Stimulated activated CD8-positive, alpha-beta memory T cell treated with anti-CD3 and anti-CD28 coated beads, Interleukin-4, amount 100 ng/mL, for 4 hours (primary cell): ENCODE measurements around the gene ZNF280C.
"Not testable (repeated sequence)": the region's sequence is repeated elsewhere in the genome, so short reads cannot be mapped to it uniquely, and the experiment has no call there.

Source experiments
- DNase-seq, 2 donors: peaks; one replicate each; pipeline ENCODE4 v3.0.0-alpha.2; 2020; ENCODE audit warnings: low read depth in 2 of 2, low spot score in 1 of 2

Gene ZNF280C

GRCh38 chrX:130262231-130262630, 6.5 kb downstream of the ZNF280C start:
- no peak for DNase-seq

GRCh38 chrX:130261296-130261893, 7.3 kb downstream of the ZNF280C start:
- no peak for DNase-seq

GRCh38 chrX:130260316-130260715, 8.4 kb downstream of the ZNF280C start:
- DNase-seq = no peak

GRCh38 chrX:130253916-130254315, 14.8 kb downstream of the ZNF280C start:
- no peak for DNase-seq

GRCh38 chrX:130251671-130252070, 17.0 kb downstream of the ZNF280C start:
- no peak for DNase-seq

- no peak for DNase-seq
These were observed 20.7 kb downstream of the ZNF280C start for GRCh38 chrX:130247996-130248395.

GRCh38 chrX:130246084-130246483, 22.6 kb downstream of the ZNF280C start:
- DNase-seq = no peak

GRCh38 chrX:130245441-130245840, 23.3 kb downstream of the ZNF280C start:
- no peak for DNase-seq

- DNase-seq = not testable (repeated sequence)
These were observed 37.5 kb downstream of the ZNF280C start for GRCh38 chrX:130231184-130231583.

GRCh38 chrX:130228871-130229270, 39.8 kb downstream of the ZNF280C start:
- no peak for DNase-seq

- DNase-seq = no peak
These were observed 43.9 kb downstream of the ZNF280C start for GRCh38 chrX:130224810-130225209.

GRCh38 chrX:130216320-130216719, 52.4 kb downstream of the ZNF280C start:
- DNase-seq = no peak

- no peak for DNase-seq
These were observed 55.3 kb downstream of the ZNF280C start for GRCh38 chrX:130213376-130213775.

- DNase-seq = no peak
These were observed 56.3 kb downstream of the ZNF280C start for GRCh38 chrX:130212371-130212770.

- no peak for DNase-seq
These were observed 57.1 kb downstream of the ZNF280C start for GRCh38 chrX:130211415-130212186.

- DNase-seq = no peak
These were observed 64.1 kb downstream of the ZNF280C start for GRCh38 chrX:130204647-130205046.

- no peak for DNase-seq
These were observed 71.2 kb downstream of the ZNF280C start for GRCh38 chrX:130197464-130197863.

- no peak for DNase-seq
These were observed 72.2 kb downstream of the ZNF280C start for GRCh38 chrX:130196466-130196865.

GRCh38 chrX:130190801-130191200, 77.9 kb downstream of the ZNF280C start:
- DNase-seq = no peak

GRCh38 chrX:130186651-130187050, 82.0 kb downstream of the ZNF280C start:
- DNase-seq = no peak

- DNase-seq = no peak
These were observed 83.8 kb downstream of the ZNF280C start for GRCh38 chrX:130184857-130185256.

- DNase-seq = no peak
These were observed 84.5 kb downstream of the ZNF280C start for GRCh38 chrX:130184168-130184567.
